ENCODE results near the gene VIP.

DNA sequence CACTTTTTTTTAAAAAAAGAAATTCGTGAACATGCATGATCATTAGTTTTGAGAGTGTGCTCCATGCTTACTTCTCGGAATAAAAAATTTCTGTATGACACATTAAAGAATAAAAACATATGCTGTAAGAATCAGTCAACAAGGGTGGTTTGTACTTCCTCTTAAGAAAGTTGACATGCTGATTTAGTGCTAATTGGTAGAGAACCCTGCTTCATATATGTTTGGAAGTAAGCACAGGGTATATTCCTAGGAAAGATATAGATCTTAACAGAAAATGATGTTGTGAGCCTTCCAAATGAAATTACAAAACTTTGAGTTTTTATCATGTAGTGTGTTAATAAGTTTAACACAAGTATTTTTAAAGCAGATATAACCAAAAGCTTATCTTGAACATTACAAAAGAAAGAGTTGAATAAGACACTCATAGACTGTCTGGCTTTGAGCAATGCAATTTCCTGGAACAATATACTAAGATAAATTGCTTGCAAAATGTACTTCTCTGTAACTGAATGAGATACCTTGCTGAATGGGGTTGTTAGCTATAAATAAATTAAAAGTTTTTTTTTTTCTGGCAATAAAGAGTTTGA is 13.8 kb upstream of the VIP start:
- TF ChIP-seq, protein P1, sequence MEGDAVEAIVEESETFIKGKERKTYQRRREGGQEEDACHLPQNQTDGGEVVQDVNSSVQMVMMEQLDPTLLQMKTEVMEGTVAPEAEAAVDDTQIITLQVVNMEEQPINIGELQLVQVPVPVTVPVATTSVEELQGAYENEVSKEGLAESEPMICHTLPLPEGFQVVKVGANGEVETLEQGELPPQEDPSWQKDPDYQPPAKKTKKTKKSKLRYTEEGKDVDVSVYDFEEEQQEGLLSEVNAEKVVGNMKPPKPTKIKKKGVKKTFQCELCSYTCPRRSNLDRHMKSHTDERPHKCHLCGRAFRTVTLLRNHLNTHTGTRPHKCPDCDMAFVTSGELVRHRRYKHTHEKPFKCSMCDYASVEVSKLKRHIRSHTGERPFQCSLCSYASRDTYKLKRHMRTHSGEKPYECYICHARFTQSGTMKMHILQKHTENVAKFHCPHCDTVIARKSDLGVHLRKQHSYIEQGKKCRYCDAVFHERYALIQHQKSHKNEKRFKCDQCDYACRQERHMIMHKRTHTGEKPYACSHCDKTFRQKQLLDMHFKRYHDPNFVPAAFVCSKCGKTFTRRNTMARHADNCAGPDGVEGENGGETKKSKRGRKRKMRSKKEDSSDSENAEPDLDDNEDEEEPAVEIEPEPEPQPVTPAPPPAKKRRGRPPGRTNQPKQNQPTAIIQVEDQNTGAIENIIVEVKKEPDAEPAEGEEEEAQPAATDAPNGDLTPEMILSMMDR (conservative IDR thresholded peaks at IDR 0.05; ENCODE audit: low read depth, low read length): no peak
- TF ChIP-seq RFX5 (IDR thresholded peaks at IDR 0.05; ENCODE audit: low read depth, low read length) (no peak), CEBPB (IDR thresholded peaks at IDR 0.05; ENCODE audit: low read depth, low read length) (no peak), MAZ (IDR thresholded peaks at IDR 0.05; ENCODE audit: borderline replicate concordance, low read depth, low read length) (no peak), POLR2A (IDR thresholded peaks at IDR 0.05; ENCODE audit: low read depth, low read length) (no peak), RCOR1 (IDR thresholded peaks at IDR 0.05; ENCODE audit: insufficient replicate concordance, low read length) (no peak), RAD21 (IDR thresholded peaks at IDR 0.05; ENCODE audit: low read length) (no peak), NFE2L2 (IDR thresholded peaks at IDR 0.05; ENCODE audit: low read depth, low read length) (no peak), BHLHE40 (IDR thresholded peaks at IDR 0.05; ENCODE audit: low read depth, low read length) (no peak)
- TF ChIP-seq, protein P2, sequence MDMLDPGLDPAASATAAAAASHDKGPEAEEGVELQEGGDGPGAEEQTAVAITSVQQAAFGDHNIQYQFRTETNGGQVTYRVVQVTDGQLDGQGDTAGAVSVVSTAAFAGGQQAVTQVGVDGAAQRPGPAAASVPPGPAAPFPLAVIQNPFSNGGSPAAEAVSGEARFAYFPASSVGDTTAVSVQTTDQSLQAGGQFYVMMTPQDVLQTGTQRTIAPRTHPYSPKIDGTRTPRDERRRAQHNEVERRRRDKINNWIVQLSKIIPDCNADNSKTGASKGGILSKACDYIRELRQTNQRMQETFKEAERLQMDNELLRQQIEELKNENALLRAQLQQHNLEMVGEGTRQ (IDR thresholded peaks at IDR 0.05; ENCODE audit: low read depth, low read length): no peak
